Measurements from ENCODE around the gene RMDN3.
A peak's percentile ranks its signal among the peaks of the same experiment; 100 is the strongest.

Gene RMDN3

DNA sequence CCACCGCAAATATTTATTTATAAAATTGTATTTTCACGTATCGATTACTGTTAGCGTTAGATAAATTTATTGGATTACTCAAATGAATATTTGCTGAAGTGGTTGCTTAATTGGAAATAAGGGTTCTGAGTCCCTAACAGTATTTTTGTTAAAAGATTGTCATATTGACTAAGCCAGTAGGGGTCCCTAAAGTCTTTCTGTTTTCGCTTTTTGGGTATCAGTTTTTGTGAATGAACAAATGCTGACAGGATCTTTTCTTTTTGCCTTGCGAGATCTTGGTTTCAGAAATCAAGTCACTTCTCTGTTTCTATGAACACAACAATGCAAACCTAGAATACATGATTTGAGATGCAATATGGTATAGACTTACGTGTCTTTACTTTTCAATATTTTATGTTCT, 53.0 kb downstream of the RMDN3 start:
- CTCF ChIA-PET, result interaction anchor here (1.1 to 2.1 kb wide), 4 partner anchors 16 to 192 kb away, joined by 3 to 10 read pairs (median 6); partner anchors contain the start of gene VPS18
- POLR2A ChIA-PET, result no interaction called here
- no peak for DNase-seq (ENCODE audit: low read depth, low spot score)
- no peak overlapping the region for H3K4me3 ChIP-seq (ENCODE audit: low read depth, low read length)
- TF ChIP-seq, protein P1, sequence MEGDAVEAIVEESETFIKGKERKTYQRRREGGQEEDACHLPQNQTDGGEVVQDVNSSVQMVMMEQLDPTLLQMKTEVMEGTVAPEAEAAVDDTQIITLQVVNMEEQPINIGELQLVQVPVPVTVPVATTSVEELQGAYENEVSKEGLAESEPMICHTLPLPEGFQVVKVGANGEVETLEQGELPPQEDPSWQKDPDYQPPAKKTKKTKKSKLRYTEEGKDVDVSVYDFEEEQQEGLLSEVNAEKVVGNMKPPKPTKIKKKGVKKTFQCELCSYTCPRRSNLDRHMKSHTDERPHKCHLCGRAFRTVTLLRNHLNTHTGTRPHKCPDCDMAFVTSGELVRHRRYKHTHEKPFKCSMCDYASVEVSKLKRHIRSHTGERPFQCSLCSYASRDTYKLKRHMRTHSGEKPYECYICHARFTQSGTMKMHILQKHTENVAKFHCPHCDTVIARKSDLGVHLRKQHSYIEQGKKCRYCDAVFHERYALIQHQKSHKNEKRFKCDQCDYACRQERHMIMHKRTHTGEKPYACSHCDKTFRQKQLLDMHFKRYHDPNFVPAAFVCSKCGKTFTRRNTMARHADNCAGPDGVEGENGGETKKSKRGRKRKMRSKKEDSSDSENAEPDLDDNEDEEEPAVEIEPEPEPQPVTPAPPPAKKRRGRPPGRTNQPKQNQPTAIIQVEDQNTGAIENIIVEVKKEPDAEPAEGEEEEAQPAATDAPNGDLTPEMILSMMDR (IDR thresholded peaks at IDR 0.05; ENCODE audit: insufficient read depth, low read length, missing control alignments), result no peak

DNA sequence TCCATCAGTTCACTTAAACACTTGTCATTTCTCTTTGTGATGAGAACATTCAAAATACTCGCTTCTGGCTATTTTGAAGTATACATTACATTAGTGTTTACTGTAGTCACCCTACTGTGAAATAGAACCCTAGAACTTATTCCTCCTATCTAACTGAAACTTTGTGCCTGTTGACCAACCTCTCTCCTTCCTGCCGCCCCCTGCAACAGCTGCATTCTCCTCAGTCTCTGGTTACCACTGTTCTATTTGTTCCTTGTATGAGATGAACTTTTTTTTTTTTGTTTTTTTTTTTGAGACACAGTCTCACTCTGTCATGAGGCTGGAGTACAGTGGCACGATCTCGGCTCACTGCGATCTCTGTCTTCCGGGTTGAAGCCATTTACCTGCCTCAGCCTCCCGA, 57.1 kb downstream of the RMDN3 start:
- TF ChIP-seq, protein P1 (IDR thresholded peaks at IDR 0.05; ENCODE audit: insufficient read depth, low read length, missing control alignments), result no peak
- DNase-seq (ENCODE audit: low read depth, low spot score), result no peak
- CTCF ChIA-PET, result interaction anchor here (1.3 kb wide), 1 partner anchor 196 kb away, joined by 3 read pairs; the partner anchor contains the start of gene VPS18
- H3K4me3 ChIP-seq (ENCODE audit: low read depth, low read length), result no peak overlapping the region
- POLR2A ChIA-PET, result no interaction called here

DNA sequence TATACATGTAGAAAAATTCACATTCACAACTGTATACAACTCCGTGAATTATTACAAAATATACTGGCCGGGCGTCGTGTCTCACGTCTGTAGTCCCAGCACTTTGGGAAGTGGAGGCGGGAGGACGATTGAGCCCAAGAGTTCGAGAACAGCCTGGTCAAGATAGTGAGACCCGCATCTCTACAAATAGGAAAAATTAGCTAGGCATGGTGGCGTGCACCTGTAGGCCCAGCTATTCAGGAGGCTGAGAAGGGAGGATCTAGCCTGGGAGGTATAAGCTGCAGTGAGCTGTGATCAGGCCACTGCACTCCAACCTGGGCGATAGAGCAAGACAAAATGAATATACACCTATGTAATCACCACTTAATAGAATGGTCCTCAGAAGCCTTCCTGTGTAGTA, 58.8 kb downstream of the RMDN3 start:
- ChIA-PET POLR2A (interaction anchor here (0.7 kb wide), 1 partner anchor 314 kb away, joined by 3 read pairs; the partner anchor contains the start of gene KNSTRN), CTCF (interaction anchor here (1.0 to 1.9 kb wide), 3 partner anchors 12 to 196 kb away, joined by 3 to 7 read pairs (median 3); no protein-coding TSS in a partner anchor)
- peak overlapping the region; percentile 96 for H3K4me3 ChIP-seq (ENCODE audit: low read depth, low read length)
- TF ChIP-seq, protein P1 (IDR thresholded peaks at IDR 0.05; ENCODE audit: insufficient read depth, low read length, missing control alignments), result no peak
- DNase-seq (ENCODE audit: low read depth, low spot score), result no peak

DNA sequence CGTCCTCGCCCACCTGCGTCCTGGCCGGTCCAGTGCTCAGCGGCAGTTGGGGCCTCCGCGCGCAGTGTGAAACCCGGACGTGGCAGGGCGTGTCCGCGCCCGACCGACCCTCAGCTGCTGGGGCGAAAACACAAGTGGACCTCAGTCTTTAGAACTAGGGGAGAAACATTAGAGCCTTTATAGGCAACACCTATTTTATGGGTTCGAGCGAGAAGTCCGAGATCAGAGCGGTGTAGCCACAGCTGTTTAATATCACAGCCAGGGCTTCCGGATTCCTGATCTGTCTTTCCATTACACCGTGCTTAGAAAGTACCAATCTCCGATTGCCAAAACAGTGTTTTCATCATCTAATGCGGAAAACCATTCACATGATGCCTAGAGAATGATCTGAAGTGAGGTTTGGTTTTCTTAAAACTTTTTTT, 59.6 kb downstream of the RMDN3 start:
- POLR2A ChIA-PET, result interaction anchor here (0.7 to 1.1 kb wide), 3 partner anchors 13 to 313 kb away, joined by 3 read pairs; partner anchors contain the start of gene KNSTRN
- CTCF ChIA-PET, result interaction anchor here (1.0 to 1.9 kb wide), 5 partner anchors 13 to 200 kb away, joined by 3 to 10 read pairs (median 4); partner anchors contain the start of gene VPS18
- peak overlapping the region; percentile 96 for H3K4me3 ChIP-seq (ENCODE audit: low read depth, low read length)
- no peak for DNase-seq (ENCODE audit: low read depth, low spot score)
- TF ChIP-seq, protein P1 (IDR thresholded peaks at IDR 0.05; ENCODE audit: insufficient read depth, low read length, missing control alignments), result no peak

DNA sequence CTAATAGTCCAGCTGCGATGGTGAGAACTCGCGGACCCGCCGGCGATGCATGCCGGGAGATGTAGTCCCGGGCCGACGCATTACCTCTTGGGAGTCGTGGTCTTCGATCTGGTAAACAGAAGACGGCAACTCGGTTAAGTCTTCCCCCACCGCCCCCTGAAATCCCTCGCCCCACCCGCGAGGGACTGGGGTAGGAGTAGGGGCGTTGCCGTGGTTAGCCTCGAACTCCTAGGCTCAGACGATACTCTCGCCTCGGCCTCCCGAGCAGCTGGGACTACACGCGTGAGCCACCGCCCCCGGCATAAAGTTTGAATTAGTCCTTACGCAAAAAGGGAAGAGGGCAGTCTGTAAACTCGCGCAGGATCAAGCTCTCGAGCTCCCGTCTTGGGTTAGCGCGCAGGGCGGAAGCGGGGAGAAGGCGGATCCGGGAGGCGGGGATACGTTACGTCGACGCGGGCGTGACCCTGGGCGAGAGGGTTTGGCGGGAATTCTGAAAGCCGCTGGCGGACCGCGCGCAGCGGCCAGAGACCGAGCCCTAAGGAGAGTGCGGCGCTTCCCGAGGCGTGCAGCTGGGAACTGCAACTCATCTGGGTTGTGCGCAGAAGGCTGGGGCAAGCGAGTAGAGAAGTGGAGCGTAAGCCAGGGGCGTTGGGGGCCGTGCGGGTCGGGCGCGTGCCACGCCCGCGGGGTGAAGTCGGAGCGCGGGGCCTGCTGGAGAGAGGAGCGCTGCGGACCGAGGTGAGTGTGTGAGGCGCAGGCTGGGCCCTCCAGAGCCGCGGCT, 60.2 kb downstream of the RMDN3 start, which contains the start of gene RAD51:
RAD51 (plus strand) TSS at position 487 of the 781 bp plus-strand sequence. CDS start 3,585 bp downstream, outside the sequence.
- CTCF ChIA-PET, result interaction anchor here (0.6 to 1.9 kb wide), 9 partner anchors 11 to 202 kb away, joined by 3 to 10 read pairs (median 4); partner anchors contain the start of gene VPS18
- TF ChIP-seq, protein P1 (IDR thresholded peaks at IDR 0.05; ENCODE audit: insufficient read depth, low read length, missing control alignments), result no peak
- peak; percentile 59 for DNase-seq (ENCODE audit: low read depth, low spot score)
- peak within 1 kb of the TSS; percentile 96 for H3K4me3 ChIP-seq (ENCODE audit: low read depth, low read length)
- POLR2A ChIA-PET, result interaction anchor here (0.6 to 1.1 kb wide), 4 partner anchors 14 to 423 kb away, joined by 3 read pairs; no protein-coding TSS in a partner anchor

Data from AG04449 (cell line).